B cell (primary cell): ENCODE measurements around the gene DNAJC15. TPM values are rescaled to one million over a fixed set of nuclear protein-coding genes. Genes with fewer than 3 reads are reported as not detected.

Experiments used
- ATAC-seq: fragments of 200-7000 bp; cut with Tn5 transposase; one replicate; pipeline ENCODE4 v1.10.0; 2021; ENCODE audit warnings: low read depth, mild to moderate bottlenecking, moderate number of reproducible peaks, moderate library complexity
- CTCF ChIA-PET: fragments of 350-600 bp; sonication (Branson Sonifier 250); formaldehyde crosslinking; loops from one replicate; lab custom pipeline; 2021; ENCODE audit warnings: antibody characterized with exemption, inconsistent platforms; lab: Charles Lee
- POLR2A ChIA-PET: fragments of 350-600 bp; sonication (Branson Sonifier 250); formaldehyde crosslinking; loops from one replicate; lab custom pipeline; 2021; ENCODE audit warnings: antibody characterized with exemption; lab: Charles Lee
- DNase-seq: peaks from one replicate; pipeline ENCODE4 v3.0.0; 2013
- H2AFZ ChIP-seq: 2 replicates; pipeline ENCODE4 v1.6.1; 2012; ENCODE audit warnings: mild to moderate bottlenecking, low read depth, low read length; ENCODE audit not compliant: insufficient read depth, poor library complexity, severe bottlenecking
- H3K27ac ChIP-seq, 2 donors: 1 replicate in 1 of 2; 2 replicates in 1 of 2; pipeline ENCODE4 v1.5.1; 2012 to 2013; ENCODE audit warnings: low read length in 2 of 2, mild to moderate bottlenecking in 2 of 2, moderate library complexity in 1 of 2
- H3K27me3 ChIP-seq, 4 experiments: fragments of 200-600 bp in 1 of 4; sonication (generic) in 1 of 4; replicated peaks in 1 of 4; 1 replicate in 2 of 4; 2 replicates in 2 of 4; pipeline versions ENCODE4 v1.6.1 to v1.7.0; 2013 to 2016; ENCODE audit warnings: low read length in 3 of 4, mild to moderate bottlenecking in 2 of 4, mixed read lengths in 1 of 4, moderate library complexity in 1 of 4; ENCODE audit not compliant: insufficient read depth in 4 of 4, control insufficient read depth in 3 of 4; ENCODE audit errors: control extremely low read depth in 1 of 4
- H3K36me3 ChIP-seq, 2 experiments: replicated peaks in 1 of 2; 1 replicate in 1 of 2; 2 replicates in 1 of 2; pipeline versions ENCODE4 v1.6.1 to v1.7.1; 2013; ENCODE audit warnings: low read length in 1 of 2; ENCODE audit not compliant: insufficient read depth in 2 of 2, control insufficient read depth in 1 of 2; ENCODE audit errors: control extremely low read depth in 1 of 2, extremely low read depth in 1 of 2
- H3K4me1 ChIP-seq, 2 donors: fragments of 200-600 bp in 1 of 2; sonication (generic) in 1 of 2; 1 replicate in 1 of 2; 2 replicates in 1 of 2; pipeline versions ENCODE4 v1.5.1 to v1.6.1; 2013 to 2017; ENCODE audit warnings: low read length in 2 of 2; ENCODE audit not compliant: control insufficient read depth in 2 of 2, insufficient read depth in 2 of 2
- H3K4me2 ChIP-seq: replicated peaks from 2 replicates; pipeline ENCODE3; 2012; ENCODE audit warnings: mild to moderate bottlenecking, low read depth, low read length; ENCODE audit not compliant: poor library complexity, severe bottlenecking
- H3K4me3 ChIP-seq, 5 experiments: fragments of 200-600 bp in 1 of 5; sonication (generic) in 1 of 5; 1 replicate in 3 of 5; 2 replicates in 2 of 5; pipeline versions ENCODE4 v1.5.1 to v1.7.0; 2011 to 2016; ENCODE audit warnings: low read length in 4 of 5, mild to moderate bottlenecking in 4 of 5, low read depth in 2 of 5, control low read depth in 1 of 5, moderate library complexity in 1 of 5; ENCODE audit not compliant: insufficient read depth in 1 of 5; ENCODE audit errors: control extremely low read depth in 1 of 5, extremely low read depth in 1 of 5
- H3K79me2 ChIP-seq: fragments of 200-600 bp; sonication (generic); one replicate; pipeline ENCODE4 v1.6.0; 2016; ENCODE audit warnings: low read length; ENCODE audit not compliant: control insufficient read depth, insufficient read depth
- H3K9ac ChIP-seq: fragments of 200-600 bp; sonication (generic); 2 replicates; pipeline ENCODE4 v1.6.1; 2017; ENCODE audit warnings: mild to moderate bottlenecking, low read length, moderate library complexity
- H3K9me3 ChIP-seq, 3 donors: one replicate each; pipeline versions ENCODE4 v1.6.1 to v1.7.1; 2013; ENCODE audit warnings: low read length in 2 of 3; ENCODE audit not compliant: control insufficient read depth in 2 of 3, insufficient read depth in 1 of 3; ENCODE audit errors: control extremely low read depth in 1 of 3
- H4K20me1 ChIP-seq: 2 replicates; pipeline ENCODE4 v1.6.0; 2012; ENCODE audit warnings: mild to moderate bottlenecking, low read length; ENCODE audit not compliant: insufficient read depth, control insufficient read depth, poor library complexity, severe bottlenecking
- H3K27ac Mint-ChIP-seq: one replicate; pipeline ENCODE4 v1.8.0; 2021; ENCODE audit warnings: mixed read lengths
- H3K27me3 Mint-ChIP-seq: one replicate; pipeline ENCODE4 v1.8.0; 2021; ENCODE audit warnings: mixed read lengths
- H3K4me1 Mint-ChIP-seq: one replicate; pipeline ENCODE4 v1.8.0; 2021; ENCODE audit warnings: mixed read lengths
- H3K4me3 Mint-ChIP-seq: one replicate; pipeline ENCODE4 v1.8.0; 2021; ENCODE audit warnings: mixed read lengths
- H3K9me3 Mint-ChIP-seq: one replicate; pipeline ENCODE4 v1.8.0; 2022; ENCODE audit warnings: mixed read lengths; ENCODE audit not compliant: insufficient read depth
- CTCF ChIP-seq: fragments of 200-600 bp; IDR thresholded peaks from one replicate; pipeline ENCODE4 v1.8.0; 2022; ENCODE audit warnings: antibody characterized with exemption, mild to moderate bottlenecking
- EZH2 ChIP-seq: IDR thresholded peaks from 2 replicates; pipeline ENCODE4 v1.6.1; 2012; ENCODE audit warnings: borderline replicate concordance, low read depth, mild to moderate bottlenecking, moderate library complexity, low read length; ENCODE audit not compliant: insufficient read depth, poor library complexity, severe bottlenecking
- WGBS: methylation state at CpG from one replicate; pipeline ENCODE4 v1.1.5; 2013; ENCODE audit warnings: missing lambda C conversion rate; ENCODE audit not compliant: insufficient coverage; 5-methylcytosine and 5-hydroxymethylcytosine counted together
- intact Hi-C: fragments of 100-400 bp; cut with micrococcal nuclease; formaldehyde crosslinking; loops from one replicate; pipeline ENCODE4 v1.10.0; 2022
- polyA plus RNA-seq: library from polyadenylated mRNA; depleted of rRNA; stranded (reverse); fragments of >200 nt; gene quantifications from 2 replicates; pipeline ENCODE4 v1.2.3, GENCODE V29; 2012
- total RNA-seq, 2 donors: library from RNA; stranded (reverse); fragments of 120-200 nt in 1 of 2; gene quantifications; 1 replicate in 1 of 2; 2 replicates in 1 of 2; pipeline versions ENCODE4 v1.2.3 to v1.2.4, GENCODE V29; 2013 to 2022

DNAJC15 gene
- total and polyA plus RNA-seq, 2 donors (not counting 1 experiment from before 2014, with no cell fraction given): 11.5 to 15.2 TPM

- WGBS: 100% methylated on average over 1 of the region's 3 CpGs
- DNase-seq (no peak), ATAC-seq (no peak)
- Histone ChIP-seq H3K27me3 (no peaks in the 10 kb centered on the region), H3K27ac (no peak overlapping the region), H3K4me3 (no peak overlapping the region), H3K4me1 (no peaks in the 10 kb centered on the region), H3K36me3 (no peaks in the 10 kb centered on the region), H3K9me3 (no peaks in the 10 kb centered on the region), H3K4me2 (no peak overlapping the region), H3K9ac (no peak overlapping the region), H4K20me1 (no peaks in the 10 kb centered on the region), H2AFZ (no peak overlapping the region), H3K79me2 (no peaks in the 10 kb centered on the region)
- CTCF ChIA-PET: interaction anchor here (0.6 kb wide), 1 partner anchor 53 kb away, joined by 3 read pairs; no protein-coding TSS in a partner anchor
- peaks cover 5% of the 10 kb centered on the region for H3K27me3 Mint-ChIP-seq
- no peaks in the 10 kb centered on the region for H3K9me3 Mint-ChIP-seq
- H3K27ac Mint-ChIP-seq: no peak overlapping the region
- no peak overlapping the region for H3K4me3 Mint-ChIP-seq
- intact Hi-C loops: no loop called here
- H3K4me1 Mint-ChIP-seq: no peaks in the 10 kb centered on the region
- TF ChIP-seq EZH2 (no peak), CTCF (no peak)
- POLR2A ChIA-PET: no interaction called here
These were observed 91.8 kb downstream of the DNAJC15 start for GRCh38 chr13:43115141-43115540.

DNA sequence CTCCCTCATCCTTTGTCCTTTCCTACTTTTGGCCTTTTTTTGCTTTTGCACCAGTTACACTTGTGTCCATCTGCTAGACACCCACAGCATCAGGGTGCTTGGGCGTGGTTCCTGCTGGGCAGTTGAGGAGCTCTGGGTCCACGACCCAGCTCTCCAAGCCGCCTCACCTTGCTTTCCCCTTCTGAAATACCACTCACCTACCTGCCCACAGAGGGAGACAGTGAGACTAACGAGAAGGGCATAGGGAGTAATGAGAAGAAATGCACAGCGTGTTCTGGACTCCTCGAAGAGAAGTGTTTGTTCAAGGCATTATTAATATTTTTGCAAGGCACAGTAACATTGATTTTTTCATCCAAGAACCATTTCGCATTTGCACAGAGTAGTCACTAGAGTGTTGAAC, 92.9 kb downstream of the DNAJC15 start:
- Histone ChIP-seq H3K36me3 (no peaks in the 10 kb centered on the region), H3K9ac (no peak overlapping the region), H3K27me3 (no peaks in the 10 kb centered on the region), H3K4me1 (no peaks in the 10 kb centered on the region), H2AFZ (no peak overlapping the region), H3K4me2 (no peak overlapping the region), H3K9me3 (no peaks in the 10 kb centered on the region), H4K20me1 (no peaks in the 10 kb centered on the region), H3K4me3 (no peak overlapping the region), H3K27ac (no peak overlapping the region), H3K79me2 (no peaks in the 10 kb centered on the region)
- CTCF ChIA-PET: no interaction called here
- Mint-ChIP-seq H3K4me3 (no peak overlapping the region), H3K9me3 (no peaks in the 10 kb centered on the region), H3K4me1 (no peaks in the 10 kb centered on the region), H3K27ac (no peak overlapping the region), H3K27me3 (peaks cover 5% of the 10 kb centered on the region)
- ATAC-seq (no peak), DNase-seq (no peak)
- POLR2A ChIA-PET: no interaction called here
- TF ChIP-seq CTCF (no peak), EZH2 (no peak)
- intact Hi-C loops: no loop called here
- WGBS: 83% methylated on average over 1 of the region's 7 CpGs
